Tibial artery (tissue), 4 donors: ENCODE results near the gene GRIK1.

ENCODE experiments used
- DNase-seq, 2 donors: peaks; one replicate each; pipeline ENCODE4 v3.0.0-alpha.2; 2019
- H3K27ac ChIP-seq, 2 donors: fragments of 200-600 bp; sonication (generic) in 1 of 2; 1 replicate in 1 of 2; 2 replicates in 1 of 2; pipeline ENCODE4 v1.5.1; 2018 to 2019; ENCODE audit warnings: mild to moderate bottlenecking in 1 of 2
- H3K27me3 ChIP-seq, 2 donors: fragments of 200-600 bp; sonication (generic) in 1 of 2; one replicate each; pipeline versions ENCODE4 v1.5.1 to v1.6.0; 2016 to 2019
- H3K36me3 ChIP-seq, 3 donors: fragments of 200-600 bp; sonication (generic) in 2 of 3; one replicate each; pipeline ENCODE4 v1.5.1; 2016 to 2019; ENCODE audit warnings: mild to moderate bottlenecking in 2 of 3
- H3K4me1 ChIP-seq, 4 donors: fragments of 200-600 bp; sonication (generic) in 2 of 4; 1 replicate in 3 of 4; 2 replicates in 1 of 4; pipeline ENCODE4 v1.5.1; 2016 to 2019
- H3K4me3 ChIP-seq, 2 donors: fragments of 200-600 bp; sonication (generic) in 1 of 2; 1 replicate in 1 of 2; 2 replicates in 1 of 2; pipeline ENCODE4 v1.5.1; 2018 to 2019; ENCODE audit warnings: mild to moderate bottlenecking in 2 of 2
- H3K9me3 ChIP-seq, 3 donors: fragments of 200-600 bp; sonication (generic) in 1 of 3; one replicate each; pipeline ENCODE4 v1.5.1; 2016 to 2019
- CTCF ChIP-seq, 2 experiments: fragments of 200-600 bp in 1 of 2; fragments of 450-650 bp in 1 of 2; IDR thresholded peaks; one replicate each; pipeline ENCODE4 v1.5.1; 2017 to 2019; ENCODE audit warnings: antibody characterized with exemption in 2 of 2, mild to moderate bottlenecking in 1 of 2, moderate library complexity in 1 of 2
- intact Hi-C: fragments of 100-400 bp; cut with DNase I; formaldehyde crosslinking; loops from one replicate; pipeline ENCODE4 v1.15.0; 2023; ENCODE audit warnings: low total_unique reads

The GRIK1 gene

GRCh38 chr21:29854795-29855194, 85.0 kb downstream of the GRIK1 start:
- Histone ChIP-seq H3K4me1 (no peaks in the 10 kb centered on the region), H3K4me3 (no peak overlapping the region), H3K9me3 (no peaks in the 10 kb centered on the region), H3K36me3 (no peaks in the 10 kb centered on the region), H3K27me3 (no peaks in the 10 kb centered on the region), H3K27ac (no peak overlapping the region)
- no peak for DNase-seq
- intact Hi-C loops, result no loop called here
- no peak for TF ChIP-seq CTCF (IDR thresholded peaks at IDR 0.05)

- Histone ChIP-seq H3K4me3 (no peak overlapping the region), H3K4me1 (no peaks in the 10 kb centered on the region), H3K9me3 (no peaks in the 10 kb centered on the region), H3K27ac (no peak overlapping the region), H3K36me3 (no peaks in the 10 kb centered on the region), H3K27me3 (no peaks in the 10 kb centered on the region)
- TF ChIP-seq CTCF (IDR thresholded peaks at IDR 0.05), result no peak
- intact Hi-C loops, result no loop called here
- DNase-seq, result no peak
Observed at GRCh38 chr21:29851611-29852010, 88.2 kb downstream of the GRIK1 start.

- TF ChIP-seq CTCF (IDR thresholded peaks at IDR 0.05), result peak; percentile 51 to 58
- Histone ChIP-seq H3K4me1 (no peaks in the 10 kb centered on the region), H3K36me3 (no peaks in the 10 kb centered on the region), H3K27ac (no peak overlapping the region), H3K9me3 (no peaks in the 10 kb centered on the region), H3K4me3 (no peak overlapping the region), H3K27me3 (no peaks in the 10 kb centered on the region)
- intact Hi-C loops, result no loop called here
- peak in 1 of 2 donors; percentile 30 for DNase-seq
Observed at GRCh38 chr21:29849735-29850176, 90.0 kb downstream of the GRIK1 start.

- Histone ChIP-seq H3K36me3 (no peaks in the 10 kb centered on the region), H3K27ac (no peak overlapping the region), H3K4me1 (no peaks in the 10 kb centered on the region), H3K27me3 (no peaks in the 10 kb centered on the region), H3K4me3 (no peak overlapping the region), H3K9me3 (no peaks in the 10 kb centered on the region)
- no peak for TF ChIP-seq CTCF (IDR thresholded peaks at IDR 0.05)
- DNase-seq, result no peak
- intact Hi-C loops, result no loop called here
Observed at GRCh38 chr21:29843804-29844203, 96.0 kb downstream of the GRIK1 start.

- Histone ChIP-seq H3K27me3 (no peaks in the 10 kb centered on the region), H3K4me1 (no peaks in the 10 kb centered on the region), H3K9me3 (peaks cover 0 to 8% (median 0%) of the 10 kb centered on the region in 3 donors), H3K4me3 (no peak overlapping the region), H3K27ac (no peak overlapping the region), H3K36me3 (no peaks in the 10 kb centered on the region)
- no peak for DNase-seq
- no peak for TF ChIP-seq CTCF (IDR thresholded peaks at IDR 0.05)
- intact Hi-C loops, result no loop called here
Observed at GRCh38 chr21:29834617-29835016, 105.2 kb downstream of the GRIK1 start.

GRCh38 chr21:29832217-29832616, 107.6 kb downstream of the GRIK1 start:
- Histone ChIP-seq H3K36me3 (no peaks in the 10 kb centered on the region), H3K9me3 (peaks cover 0 to 13% (median 8%) of the 10 kb centered on the region in 3 donors), H3K27me3 (no peaks in the 10 kb centered on the region), H3K4me3 (no peak overlapping the region), H3K27ac (no peak overlapping the region), H3K4me1 (no peaks in the 10 kb centered on the region)
- intact Hi-C loops, result no loop called here
- no peak for TF ChIP-seq CTCF (IDR thresholded peaks at IDR 0.05)
- no peak for DNase-seq
